DOHH2 (cell line): ENCODE measurements around the gene WHAMM.

ENCODE experiments used
- CTCF ChIP-seq: fragments of 200-600 bp; sonication (generic); IDR thresholded peaks from one replicate; pipeline ENCODE4 v1.5.1; 2014; ENCODE audit warnings: antibody characterized with exemption, mild to moderate bottlenecking, low read depth, low read length; ENCODE audit not compliant: poor library complexity, severe bottlenecking
- EZH2phosphoT487 ChIP-seq: fragments of 200-600 bp; sonication (generic); IDR thresholded peaks from 2 replicates; pipeline ENCODE4 v1.6.1; 2017; ENCODE audit warnings: borderline replicate concordance, mild to moderate bottlenecking, antibody characterized with exemption, low read length, moderate library complexity, mixed read lengths

GRCh38 chr15:82805994-82806406 lies 3.4 kb upstream of the WHAMM start, which contains the start of gene FSD2:
- TF ChIP-seq CTCF (peak; percentile 30), EZH2phosphoT487 (no peak)
